GM23338 (cell line): ENCODE measurements around the gene CFAP58. TPM values are rescaled to one million over a fixed set of nuclear protein-coding genes. Genes with fewer than 3 reads are reported as not detected.

Experiments used
- ATAC-seq: fragments of 200-7000 bp; cut with Tn5 transposase; 3 replicates; pipeline ENCODE4 v1.9.1; 2020
- DNase-seq: peaks from one replicate; pipeline ENCODE4 v3.0.0-alpha.2; 2015; ENCODE audit warnings: low spot score
- H2AFZ ChIP-seq: fragments of 200-600 bp; sonication (generic); 2 replicates; pipeline ENCODE4 v1.8.0; 2016; ENCODE audit warnings: antibody characterized with exemption, mild to moderate bottlenecking, moderate library complexity
- H3F3A ChIP-seq: fragments of 200-600 bp; sonication (generic); replicated peaks from 2 replicates; pipeline ENCODE4 v1.8.0; 2017; ENCODE audit warnings: antibody characterized with exemption, mixed run types, low read depth
- H3K27ac ChIP-seq: fragments of 200-600 bp; sonication (generic); 2 replicates; pipeline ENCODE4 v1.6.1; 2016; ENCODE audit warnings: low read depth
- H3K27me3 ChIP-seq: fragments of 200-600 bp; sonication (generic); 2 replicates; pipeline ENCODE4 v1.8.0; 2016; ENCODE audit warnings: mild to moderate bottlenecking, mixed run types, moderate library complexity; ENCODE audit not compliant: insufficient read depth
- H3K36me3 ChIP-seq: fragments of 200-600 bp; sonication (generic); 2 replicates; pipeline ENCODE4 v1.8.0; 2016; ENCODE audit warnings: mild to moderate bottlenecking; ENCODE audit not compliant: insufficient read depth
- H3K4me1 ChIP-seq: fragments of 200-600 bp; sonication (generic); 2 replicates; pipeline ENCODE4 v1.8.0; 2016; ENCODE audit warnings: mild to moderate bottlenecking, moderate library complexity; ENCODE audit not compliant: insufficient read depth
- H3K4me2 ChIP-seq: fragments of 200-600 bp; sonication (generic); 2 replicates; pipeline ENCODE4 v1.7.1; 2017; ENCODE audit warnings: mixed run types
- H3K4me3 ChIP-seq: fragments of 200-600 bp; sonication (generic); 2 replicates; pipeline ENCODE4 v1.6.1; 2016; ENCODE audit warnings: mixed run types
- H3K79me2 ChIP-seq: fragments of 200-600 bp; sonication (generic); replicated peaks from 2 replicates; pipeline ENCODE4 v1.8.0; 2017; ENCODE audit warnings: mild to moderate bottlenecking; ENCODE audit not compliant: insufficient read depth
- H3K9me2 ChIP-seq: fragments of 200-600 bp; sonication (generic); 2 replicates; pipeline ENCODE4 v1.8.0; 2017; ENCODE audit not compliant: insufficient read depth
- H4K20me1 ChIP-seq: fragments of 200-600 bp; sonication (generic); replicated peaks from 2 replicates; pipeline ENCODE4 v1.8.0; 2017; ENCODE audit warnings: mild to moderate bottlenecking; ENCODE audit not compliant: insufficient read depth
- H3K27ac Mint-ChIP-seq: 2 replicates; pipeline ENCODE4 v1.8.0; 2020; ENCODE audit warnings: inconsistent platforms, mild to moderate bottlenecking, moderate library complexity, mixed read lengths
- H3K27me3 Mint-ChIP-seq: 3 replicates; pipeline ENCODE4 v1.8.0; 2022; ENCODE audit warnings: low read depth, mild to moderate bottlenecking, moderate library complexity, mixed read lengths, inconsistent platforms; ENCODE audit not compliant: insufficient read depth, poor library complexity
- H3K36me3 Mint-ChIP-seq: 3 replicates; pipeline ENCODE4 v1.8.0; 2021; ENCODE audit warnings: low read depth, mild to moderate bottlenecking, inconsistent platforms, moderate library complexity, mixed read lengths
- H3K4me1 Mint-ChIP-seq: 3 replicates; pipeline ENCODE4 v1.8.0; 2020; ENCODE audit warnings: mild to moderate bottlenecking, inconsistent platforms, mixed read lengths
- H3K4me3 Mint-ChIP-seq: 3 replicates; pipeline ENCODE4 v1.8.0; 2021; ENCODE audit warnings: moderate library complexity, mild to moderate bottlenecking, inconsistent platforms, mixed read lengths
- H3K9me3 Mint-ChIP-seq: 3 replicates; pipeline ENCODE4 v1.8.0; 2020; ENCODE audit warnings: moderate library complexity, mild to moderate bottlenecking, inconsistent platforms, mixed read lengths
- CREB1 ChIP-seq: fragments of 250-450 bp; sonication (Bioruptor Pico); IDR thresholded peaks from 2 replicates; pipeline ENCODE4 v1.5.0; 2020; ENCODE audit warnings: low read depth, mild to moderate bottlenecking, moderate library complexity
- CTCF ChIP-seq, 2 experiments: fragments of 200-600 bp in 1 of 2; sonication (generic) in 1 of 2; conservative IDR thresholded peaks; 2 replicates each; pipeline versions ENCODE4 v1.5.1 to v1.6.1; 2016 to 2017; ENCODE audit warnings: antibody characterized with exemption in 2 of 2, low read depth in 2 of 2, mild to moderate bottlenecking in 2 of 2, moderate library complexity in 1 of 2
- EZH2 ChIP-seq: fragments of 200-600 bp; sonication (generic); IDR thresholded peaks from one replicate; pipeline ENCODE4 v1.8.0; 2017; ENCODE audit warnings: antibody characterized with exemption, mild to moderate bottlenecking, low read depth; ENCODE audit not compliant: unreplicated experiment
- EZH2phosphoT487 ChIP-seq: fragments of 200-600 bp; sonication (generic); IDR thresholded peaks from one replicate; pipeline ENCODE4 v1.8.1; 2018; ENCODE audit warnings: antibody characterized with exemption; ENCODE audit not compliant: unreplicated experiment
- JUNB ChIP-seq: IDR thresholded peaks from one replicate; pipeline ENCODE4 v1.6.1; 2016; ENCODE audit warnings: antibody characterized with exemption; ENCODE audit not compliant: unreplicated experiment
- NANOG ChIP-seq: IDR thresholded peaks from 2 replicates; pipeline ENCODE4 v1.6.1; 2016; ENCODE audit warnings: antibody characterized with exemption, borderline replicate concordance
- POLR2AphosphoS5 ChIP-seq: IDR thresholded peaks from 2 replicates; pipeline ENCODE4 v1.6.1; 2016; ENCODE audit warnings: antibody characterized with exemption, low read depth
- REST ChIP-seq: IDR thresholded peaks from one replicate; pipeline ENCODE4 v1.6.1; 2018; ENCODE audit warnings: antibody characterized with exemption; ENCODE audit not compliant: unreplicated experiment
- STAT1 ChIP-seq: IDR thresholded peaks from one replicate; pipeline ENCODE4 v1.6.1; 2016; ENCODE audit warnings: antibody characterized with exemption; ENCODE audit not compliant: unreplicated experiment
- ZNF114 ChIP-seq: fragments of 250-450 bp; sonication (Bioruptor Pico); IDR thresholded peaks from 2 replicates; pipeline ENCODE4 v1.5.0; 2020; ENCODE audit warnings: mild to moderate bottlenecking, moderate library complexity
- ZNF331 ChIP-seq: fragments of 250-450 bp; sonication (Bioruptor Pico); IDR thresholded peaks from 2 replicates; pipeline ENCODE4 v1.5.0; 2020; ENCODE audit warnings: low read depth, mild to moderate bottlenecking, moderate library complexity
- polyA plus RNA-seq: library from polyadenylated mRNA; unstranded; fragments of >200 nt; fragmentation: Nextera tagmentation; extraction: Ambion mirVana; gene quantifications from 2 replicates; pipeline ENCODE4 v1.2.1, GENCODE V29; 2016
- total RNA-seq: library from RNA; depleted of rRNA; stranded (reverse); fragments of >200 nt; shearing (Covaris generic); gene quantifications from 2 replicates; pipeline ENCODE4 v1.2.3, GENCODE V29; 2014

CFAP58 gene
- total and polyA plus RNA-seq, 2 experiments from 2014 or later = 0.63 to 0.89 TPM

GRCh38 chr10:104480797-104481196 lies 127.2 kb downstream of the CFAP58 start:
- Histone ChIP-seq H3K4me3 (no peak overlapping the region), H4K20me1 (no peaks in the 10 kb centered on the region), H3K36me3 (no peaks in the 10 kb centered on the region), H2AFZ (no peak overlapping the region), H3K4me2 (no peak overlapping the region), H3K4me1 (no peaks in the 10 kb centered on the region), H3K79me2 (no peaks in the 10 kb centered on the region), H3F3A (no peaks in the 10 kb centered on the region), H3K9me2 (0 out of 2 replicates have a peak, but pooled peaks cover 4% of the 10 kb centered on the region), H3K27me3 (no peaks in the 10 kb centered on the region), H3K27ac (no peak overlapping the region)
- no peaks in the 10 kb centered on the region; the same call in 2 of the 3 replicates for H3K4me1 Mint-ChIP-seq
- H3K4me3 Mint-ChIP-seq = no peak overlapping the region
- no peaks in the 10 kb centered on the region for H3K36me3 Mint-ChIP-seq
- TF ChIP-seq POLR2AphosphoS5 = no peak
- TF ChIP-seq CTCF (conservative IDR thresholded peaks at IDR 0.05; ENCODE audit: low read depth in 2 of 2) = no peak
- TF ChIP-seq NANOG = no peak
- no peak for TF ChIP-seq EZH2
- no peak for TF ChIP-seq CREB1 (CRISPR knock-in tag)
- no peak for TF ChIP-seq STAT1
- TF ChIP-seq REST = no peak
- H3K27ac Mint-ChIP-seq = no peak overlapping the region
- H3K27me3 Mint-ChIP-seq = peaks cover 2% of the 10 kb centered on the region
- ATAC-seq = no peak
- H3K9me3 Mint-ChIP-seq = no peaks in the 10 kb centered on the region
- no peak for DNase-seq

GRCh38 chr10:104483582-104483981 lies 129.9 kb downstream of the CFAP58 start:
- no peaks in the 10 kb centered on the region for H3F3A ChIP-seq
- DNase-seq (no peak), ATAC-seq (no peak)
- Mint-ChIP-seq H3K9me3 (no peaks in the 10 kb centered on the region), H3K4me3 (no peak overlapping the region), H3K4me1 (peaks cover 7% of the 10 kb centered on the region; the same call in 2 of the 3 replicates), H3K27ac (no peak overlapping the region), H3K36me3 (no peaks in the 10 kb centered on the region), H3K27me3 (peaks cover 2% of the 10 kb centered on the region)
- H3K79me2 ChIP-seq = no peaks in the 10 kb centered on the region
- H3K9me2 ChIP-seq = no peaks in the 10 kb centered on the region
- no peak overlapping the region for H3K4me2 ChIP-seq
- no peak overlapping the region for H3K27ac ChIP-seq
- no peaks in the 10 kb centered on the region for H3K27me3 ChIP-seq
- H3K4me1 ChIP-seq = no peaks in the 10 kb centered on the region
- no peaks in the 10 kb centered on the region for H4K20me1 ChIP-seq
- H3K36me3 ChIP-seq = no peaks in the 10 kb centered on the region
- no peak overlapping the region for H2AFZ ChIP-seq
- no peak overlapping the region for H3K4me3 ChIP-seq
- TF ChIP-seq EZH2phosphoT487 (no peak), ZNF114 (CRISPR knock-in tag) (no peak), POLR2AphosphoS5 (no peak), ZNF331 (CRISPR knock-in tag) (no peak), EZH2 (no peak), STAT1 (no peak), CREB1 (CRISPR knock-in tag) (no peak), JUNB (no peak), CTCF (conservative IDR thresholded peaks at IDR 0.05; ENCODE audit: low read depth in 2 of 2) (no peak), REST (no peak), NANOG (no peak)
